C4-2B (cell line): ENCODE measurements around the gene NTNG1.

Experiments
- H3K27ac ChIP-seq: fragments of 450-650 bp; 2 replicates; pipeline ENCODE4 v1.5.1; 2017
- ZFX ChIP-seq: fragments of 450-650 bp; IDR thresholded peaks from 2 replicates; pipeline ENCODE4 v1.6.1; 2017
- TF ChIP-seq, protein P1 (sequence below): fragments of 450-650 bp; conservative IDR thresholded peaks from 2 replicates; pipeline ENCODE4 v1.5.1; 2017; ENCODE audit warnings: mild to moderate bottlenecking

Gene NTNG1

GRCh38 chr1:107419003-107419402 is 278.2 kb downstream of the NTNG1 start:
- TF ChIP-seq ZFX = no peak
- TF ChIP-seq, protein P1, sequence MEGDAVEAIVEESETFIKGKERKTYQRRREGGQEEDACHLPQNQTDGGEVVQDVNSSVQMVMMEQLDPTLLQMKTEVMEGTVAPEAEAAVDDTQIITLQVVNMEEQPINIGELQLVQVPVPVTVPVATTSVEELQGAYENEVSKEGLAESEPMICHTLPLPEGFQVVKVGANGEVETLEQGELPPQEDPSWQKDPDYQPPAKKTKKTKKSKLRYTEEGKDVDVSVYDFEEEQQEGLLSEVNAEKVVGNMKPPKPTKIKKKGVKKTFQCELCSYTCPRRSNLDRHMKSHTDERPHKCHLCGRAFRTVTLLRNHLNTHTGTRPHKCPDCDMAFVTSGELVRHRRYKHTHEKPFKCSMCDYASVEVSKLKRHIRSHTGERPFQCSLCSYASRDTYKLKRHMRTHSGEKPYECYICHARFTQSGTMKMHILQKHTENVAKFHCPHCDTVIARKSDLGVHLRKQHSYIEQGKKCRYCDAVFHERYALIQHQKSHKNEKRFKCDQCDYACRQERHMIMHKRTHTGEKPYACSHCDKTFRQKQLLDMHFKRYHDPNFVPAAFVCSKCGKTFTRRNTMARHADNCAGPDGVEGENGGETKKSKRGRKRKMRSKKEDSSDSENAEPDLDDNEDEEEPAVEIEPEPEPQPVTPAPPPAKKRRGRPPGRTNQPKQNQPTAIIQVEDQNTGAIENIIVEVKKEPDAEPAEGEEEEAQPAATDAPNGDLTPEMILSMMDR = no peak

GRCh38 chr1:107422901-107423300 is 282.1 kb downstream of the NTNG1 start:
- TF ChIP-seq ZFX = no peak
- TF ChIP-seq, protein P1 = no peak

More at GRCh38 chr1:107419003-107419402, 278.2 kb downstream of the NTNG1 start:
- H3K27ac ChIP-seq = no peak overlapping the region

GRCh38 chr1:107430540-107431228 is 289.8 kb downstream of the NTNG1 start:
- no peak for TF ChIP-seq ZFX
- TF ChIP-seq, protein P1 = peak; percentile 92
- no peak overlapping the region for H3K27ac ChIP-seq

More at GRCh38 chr1:107422901-107423300, 282.1 kb downstream of the NTNG1 start:
- H3K27ac ChIP-seq = no peak overlapping the region

DNA sequence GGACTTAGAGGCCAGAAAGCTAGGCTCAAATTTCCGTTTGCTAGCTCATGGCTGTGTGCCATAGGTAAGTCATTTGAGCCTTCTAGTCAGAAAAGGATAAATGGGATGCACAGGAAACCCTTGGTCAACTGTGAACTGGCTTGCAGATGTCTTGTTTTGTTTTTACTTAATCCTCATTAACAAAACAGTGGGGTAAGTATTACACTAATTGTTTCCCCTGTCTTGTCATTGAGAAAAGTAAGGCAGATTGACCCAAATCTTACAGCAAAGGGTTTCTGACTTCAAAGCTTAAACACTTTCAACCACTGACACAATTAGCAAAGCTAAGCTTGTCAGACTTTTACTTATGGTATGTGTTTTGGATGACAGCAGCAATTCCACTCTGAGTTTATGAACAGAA is 291.3 kb downstream of the NTNG1 start:
- TF ChIP-seq, protein P1 = no peak
- TF ChIP-seq ZFX = no peak
- no peak overlapping the region for H3K27ac ChIP-seq

DNA sequence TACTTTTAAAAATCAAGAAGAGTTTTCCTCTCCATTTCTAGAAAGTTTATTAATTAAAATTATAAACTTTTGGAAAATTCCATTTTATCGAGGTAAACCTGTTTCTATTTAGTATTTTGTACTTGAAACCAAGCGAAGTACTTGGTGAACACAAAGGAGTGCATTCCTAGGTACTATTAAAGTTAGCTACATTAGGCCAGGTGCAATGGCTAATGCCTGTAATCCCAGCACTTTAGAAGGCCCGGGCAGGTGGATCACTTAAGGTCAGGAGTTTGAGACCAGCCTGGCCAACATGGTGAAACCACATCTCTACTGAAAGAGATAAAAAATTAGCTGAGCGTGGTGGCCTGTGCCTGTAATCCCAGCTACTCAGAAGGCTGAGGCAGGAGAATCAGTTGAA is 292.2 kb downstream of the NTNG1 start:
- H3K27ac ChIP-seq = no peak overlapping the region
- TF ChIP-seq ZFX = no peak
- TF ChIP-seq, protein P1 = no peak

DNA sequence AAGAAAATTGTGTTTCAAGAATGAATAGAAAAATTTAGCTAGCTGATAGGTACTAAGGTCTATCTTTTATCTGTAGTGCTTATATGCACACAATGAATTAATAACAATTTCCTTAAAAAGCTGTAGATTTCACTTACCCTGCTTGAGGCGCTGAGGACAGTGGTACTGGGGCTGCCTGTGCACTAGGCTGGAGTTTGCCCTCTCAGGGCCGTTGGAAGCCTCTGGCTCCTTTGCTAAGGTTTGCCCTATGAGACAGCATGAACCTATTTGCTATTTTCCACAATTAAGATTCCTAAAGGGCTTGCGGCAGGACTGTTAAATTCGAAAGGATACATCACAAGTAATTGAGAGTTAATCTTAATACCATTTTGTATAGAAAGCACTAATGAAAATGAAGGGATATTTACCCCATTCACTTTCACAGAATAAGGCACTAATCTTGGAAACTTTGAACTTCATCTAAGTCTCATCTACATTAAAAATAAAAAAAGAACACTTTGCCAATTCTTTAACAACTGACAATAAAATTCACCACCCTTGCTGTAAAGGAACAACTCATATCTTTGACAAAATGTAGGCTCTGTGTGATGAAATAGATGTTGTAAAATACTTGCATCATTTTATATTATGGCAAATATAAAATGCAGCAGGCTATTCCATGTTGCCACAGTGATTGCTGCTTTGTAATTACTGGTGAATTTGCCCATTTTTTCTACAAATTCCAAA is 293.0 kb downstream of the NTNG1 start:
- H3K27ac ChIP-seq = no peak overlapping the region

GRCh38 chr1:107434361-107434693 is 293.5 kb downstream of the NTNG1 start:
- H3K27ac ChIP-seq = no peak overlapping the region
- no peak for TF ChIP-seq ZFX
- TF ChIP-seq, protein P1 = no peak

More for the DNA sequence above, 293.0 kb downstream of the NTNG1 start:
- TF ChIP-seq, protein P1 = no peak
- no peak for TF ChIP-seq ZFX
